DMS153 (cell line): ENCODE measurements around the gene SELE.

Source experiments
- DNase-seq: peaks from one replicate; lab custom pipeline; 2025; lab: John Stamatoyannopoulos, UW

The SELE gene, protein sequence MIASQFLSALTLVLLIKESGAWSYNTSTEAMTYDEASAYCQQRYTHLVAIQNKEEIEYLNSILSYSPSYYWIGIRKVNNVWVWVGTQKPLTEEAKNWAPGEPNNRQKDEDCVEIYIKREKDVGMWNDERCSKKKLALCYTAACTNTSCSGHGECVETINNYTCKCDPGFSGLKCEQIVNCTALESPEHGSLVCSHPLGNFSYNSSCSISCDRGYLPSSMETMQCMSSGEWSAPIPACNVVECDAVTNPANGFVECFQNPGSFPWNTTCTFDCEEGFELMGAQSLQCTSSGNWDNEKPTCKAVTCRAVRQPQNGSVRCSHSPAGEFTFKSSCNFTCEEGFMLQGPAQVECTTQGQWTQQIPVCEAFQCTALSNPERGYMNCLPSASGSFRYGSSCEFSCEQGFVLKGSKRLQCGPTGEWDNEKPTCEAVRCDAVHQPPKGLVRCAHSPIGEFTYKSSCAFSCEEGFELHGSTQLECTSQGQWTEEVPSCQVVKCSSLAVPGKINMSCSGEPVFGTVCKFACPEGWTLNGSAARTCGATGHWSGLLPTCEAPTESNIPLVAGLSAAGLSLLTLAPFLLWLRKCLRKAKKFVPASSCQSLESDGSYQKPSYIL

GRCh38 chr1:169733924-169734323, at the start of gene SELE:
Gene SELE (minus strand): TSS chr1:169734079. CDS start chr1:169733612, 467 bp downstream.
- no peak for DNase-seq

GRCh38 chr1:169782596-169782995, 48.7 kb upstream of the SELE start:
- no peak for DNase-seq

DNA sequence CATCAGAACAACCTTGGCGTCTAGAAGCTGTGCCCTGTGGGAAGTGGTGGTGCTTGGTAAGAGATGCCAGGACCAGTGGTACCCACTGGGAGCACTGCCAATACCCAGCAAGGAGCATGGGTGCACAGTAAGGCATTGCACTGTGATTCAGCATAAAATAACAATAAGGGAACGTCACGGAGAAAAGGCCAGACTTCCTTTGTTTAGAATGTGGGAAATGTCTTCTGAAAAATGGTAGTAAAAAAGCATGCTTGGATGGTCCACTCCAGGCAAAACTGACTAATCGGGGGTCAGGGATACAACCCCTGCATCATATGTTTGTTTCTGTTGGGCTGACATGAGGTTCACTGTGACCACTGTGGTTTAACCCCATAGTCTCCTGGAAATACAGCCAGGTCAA, 46.1 kb upstream of the SELE start:
- DNase-seq: no peak

- no peak for DNase-seq
Observed at GRCh38 chr1:169779150-169779549, 45.3 kb upstream of the SELE start.

DNA sequence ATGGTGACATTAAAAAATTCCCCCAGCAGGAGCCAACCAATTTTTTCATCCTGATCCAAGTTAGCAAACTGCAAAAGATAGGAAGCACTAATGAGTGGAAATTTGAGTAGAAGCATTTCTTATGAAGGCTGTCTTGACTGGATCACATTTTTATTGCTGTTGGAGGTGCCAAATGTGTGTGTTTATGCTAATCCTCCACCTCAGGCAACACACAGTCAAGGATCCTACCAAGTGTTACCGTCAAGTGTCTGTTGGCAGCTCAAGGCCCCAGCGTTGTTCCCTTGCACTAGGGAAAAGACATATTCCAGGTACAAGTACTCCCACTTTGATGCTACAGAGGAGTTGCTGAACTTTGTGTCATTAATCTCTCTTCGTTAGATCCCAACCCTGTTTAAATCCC, 42.6 kb upstream of the SELE start:
- DNase-seq: no peak

- no peak for DNase-seq
Observed at GRCh38 chr1:169768161-169768560, 34.3 kb upstream of the SELE start.

GRCh38 chr1:169765580-169766331, 31.9 kb upstream of the SELE start:
- DNase-seq: no peak

GRCh38 chr1:169764919-169765318, 31.0 kb upstream of the SELE start:
- DNase-seq: no peak

DNA sequence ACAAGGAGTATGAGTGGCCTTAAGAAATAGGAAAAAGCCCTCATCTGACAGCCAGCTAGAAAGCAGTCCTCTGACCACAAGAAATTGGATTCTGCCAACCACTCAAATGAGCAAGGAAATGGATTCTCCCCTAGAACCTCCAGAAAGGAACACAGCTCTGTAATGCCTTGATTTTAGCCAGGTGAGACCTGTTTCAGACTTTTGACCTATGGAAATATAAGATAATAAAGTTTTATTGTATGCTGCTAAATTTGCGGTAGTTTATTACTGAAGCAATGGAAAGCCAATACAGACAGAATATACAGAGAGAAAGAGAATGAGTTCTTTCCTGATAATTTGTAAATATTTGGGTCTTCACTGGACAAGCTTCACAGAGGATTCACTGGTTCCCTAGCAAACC, 28.8 kb upstream of the SELE start:
- DNase-seq: no peak

DNA sequence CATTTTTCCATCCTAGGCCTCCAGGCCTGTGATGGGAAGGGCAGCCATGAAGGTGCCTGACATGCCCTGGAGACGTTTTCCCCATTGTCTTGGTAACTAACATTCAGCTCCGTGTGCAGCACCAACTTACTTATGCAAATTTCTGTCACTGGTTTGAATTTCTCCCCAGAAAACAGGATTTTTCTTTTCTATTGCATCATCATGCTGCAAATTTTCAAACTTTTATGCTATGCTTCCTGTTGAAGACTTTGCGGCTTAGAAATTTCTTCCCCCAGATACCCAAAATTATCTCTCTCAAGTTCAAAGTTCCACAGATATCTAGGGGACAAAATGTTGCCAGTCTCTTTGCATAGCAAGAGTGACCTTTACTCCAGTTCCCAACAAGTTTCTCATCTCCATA, 25.2 kb upstream of the SELE start:
- no peak for DNase-seq

DNA sequence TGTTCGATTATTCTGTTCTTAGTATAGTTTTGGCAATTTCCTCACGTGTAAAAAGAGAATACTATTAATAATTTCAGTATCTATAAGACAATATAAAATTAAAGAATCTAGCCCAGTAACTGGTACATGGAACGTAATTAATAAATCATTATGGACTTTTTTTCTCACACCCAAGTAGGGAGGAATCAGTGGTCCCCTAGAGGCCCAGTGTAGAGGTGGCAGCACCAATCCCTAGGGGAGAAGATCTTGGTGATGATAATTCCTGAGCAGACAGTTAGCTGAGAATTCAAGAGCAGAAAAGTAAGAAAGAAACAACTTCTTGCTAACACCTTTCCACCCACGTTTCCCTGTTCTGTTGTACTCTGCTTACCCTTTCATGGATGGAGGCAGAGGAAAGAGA, 19.7 kb upstream of the SELE start:
- DNase-seq: no peak

- DNase-seq: no peak
Observed at GRCh38 chr1:169750041-169750440, 16.2 kb upstream of the SELE start.

DNA sequence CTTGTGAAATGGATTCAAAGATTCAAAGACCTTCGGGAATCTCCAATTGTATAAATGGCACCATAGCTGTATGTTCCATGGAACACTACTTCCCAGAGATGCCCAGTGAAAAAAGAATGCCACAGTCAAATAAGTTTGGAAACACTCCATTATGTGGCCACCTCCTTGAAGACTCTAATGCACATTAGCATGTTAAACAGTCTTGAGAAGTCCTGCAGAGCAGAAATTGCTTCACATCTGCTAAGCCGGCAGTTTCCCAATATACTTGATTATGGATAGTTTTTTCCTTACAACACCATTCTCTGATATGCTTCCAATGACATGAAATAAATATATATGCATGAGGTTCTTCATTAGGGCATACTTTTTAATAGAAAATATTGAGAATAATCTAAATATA, 12.7 kb upstream of the SELE start:
- DNase-seq: no peak

DNA sequence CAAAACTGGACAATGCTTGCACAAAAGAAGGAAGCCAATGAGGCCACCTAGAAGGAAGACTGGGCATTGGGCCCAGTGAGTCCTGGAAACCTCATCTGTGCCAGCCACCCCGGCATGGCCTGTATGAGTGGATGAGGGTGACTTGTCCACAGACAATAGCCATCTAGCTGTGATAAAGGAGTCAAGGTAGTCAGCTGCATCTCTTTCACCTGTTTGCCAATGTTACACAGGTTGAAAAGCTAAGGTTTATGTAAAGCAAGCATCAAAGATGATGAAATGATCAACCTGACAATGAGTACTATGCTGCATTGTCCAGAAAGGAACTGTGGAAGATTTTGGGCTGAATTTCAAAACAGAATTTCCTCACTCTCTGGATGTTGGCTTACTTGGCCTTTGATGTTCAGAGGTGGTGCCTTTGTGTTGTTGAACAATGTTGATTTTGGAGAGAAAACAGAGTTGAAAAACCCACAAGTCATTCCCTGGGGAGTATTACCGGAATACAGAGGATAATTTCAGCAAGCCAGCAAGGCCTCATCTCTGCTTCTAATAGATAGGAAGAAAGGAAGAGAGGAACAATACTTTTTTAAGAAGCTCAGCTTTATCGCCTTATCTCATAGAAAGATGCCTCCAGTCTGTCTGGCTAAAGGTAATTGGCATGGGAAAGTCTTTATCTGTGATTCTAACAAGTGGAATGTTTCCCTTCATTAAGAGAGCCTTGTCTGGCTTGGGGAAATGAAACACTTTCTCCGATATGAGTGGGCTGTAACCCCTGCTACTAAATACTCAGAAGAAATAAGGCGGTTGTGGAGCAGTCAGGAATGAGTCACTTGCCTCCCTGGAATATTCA, 11.4 kb upstream of the SELE start:
- no peak for DNase-seq

- no peak for DNase-seq
Observed at GRCh38 chr1:169741666-169742394, 8.0 kb upstream of the SELE start.

- no peak for DNase-seq
Observed at GRCh38 chr1:169739980-169740379, 6.1 kb upstream of the SELE start.

DNA sequence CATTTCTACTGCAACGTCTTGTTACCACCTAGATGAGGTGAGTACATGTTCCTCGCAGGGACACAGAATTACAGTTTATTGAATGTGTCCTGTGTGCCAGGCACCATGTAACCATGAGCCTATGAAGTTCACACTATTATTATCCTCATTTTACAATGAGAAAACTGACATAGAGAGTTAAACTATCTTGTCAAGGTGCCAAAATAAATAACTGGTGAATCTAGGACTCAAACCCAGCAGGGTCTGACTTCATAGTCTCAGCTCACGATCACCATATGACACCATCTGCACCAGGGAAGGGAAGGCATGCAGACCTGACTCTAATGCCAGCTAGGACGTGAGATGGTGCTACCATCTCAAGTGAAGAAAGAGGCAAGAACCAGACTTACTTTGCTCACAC, 2.4 kb downstream of the SELE start:
- no peak for DNase-seq

- DNase-seq: no peak
Observed at GRCh38 chr1:169729991-169730390, 3.9 kb downstream of the SELE start.

- no peak for DNase-seq
Observed at GRCh38 chr1:169727307-169727706, 6.6 kb downstream of the SELE start.

DNA sequence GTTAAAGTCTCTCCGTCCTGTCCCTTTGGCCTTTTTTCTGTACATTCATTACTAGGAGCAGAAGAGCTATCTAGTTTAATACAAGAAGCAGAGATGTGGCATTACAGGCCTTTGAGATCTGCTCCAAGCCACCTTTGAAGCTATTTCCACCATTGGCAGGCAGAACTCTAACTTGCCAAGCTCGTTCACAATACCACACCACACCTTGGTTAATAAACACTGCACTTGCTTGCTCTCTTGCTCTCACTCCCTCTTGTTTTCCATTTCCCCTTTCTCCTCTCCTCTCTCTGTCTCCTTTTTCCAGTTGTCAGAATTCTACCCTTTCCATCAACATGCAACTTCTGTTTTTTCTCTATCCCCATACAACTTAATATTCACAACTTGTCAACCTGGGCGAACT, 7.0 kb downstream of the SELE start:
- DNase-seq: no peak

DNA sequence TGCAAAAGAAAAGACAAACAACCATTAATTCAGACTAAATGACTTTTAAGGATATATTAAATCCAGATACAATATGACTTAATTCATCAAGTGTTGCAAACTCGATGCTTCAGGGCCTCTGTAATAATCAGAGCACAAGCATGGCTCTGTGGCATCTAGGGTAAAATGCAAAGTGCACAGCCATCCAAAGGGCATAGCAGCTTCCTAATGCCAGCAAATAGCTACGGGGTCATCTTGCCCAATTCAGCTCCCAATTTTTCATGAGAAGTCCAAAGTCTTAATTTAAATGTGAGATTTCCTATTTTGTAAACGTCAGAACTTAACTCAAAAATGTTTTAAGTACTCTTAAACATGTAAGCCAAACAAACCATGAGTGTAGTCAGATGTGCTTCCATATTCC, 7.9 kb downstream of the SELE start:
- DNase-seq: no peak
